Parathyroid adenoma (tissue), 2 donors: ENCODE data around the gene ERLEC1.

Experiments used
- H2AFZ ChIP-seq: fragments of 300-600 bp; sonication (generic); one replicate; pipeline ENCODE4 v1.7.0; 2017; ENCODE audit warnings: antibody characterized with exemption, mild to moderate bottlenecking
- H3K27ac ChIP-seq: fragments of 300-600 bp; sonication (generic); one replicate; pipeline ENCODE4 v1.7.0; 2017
- H3K27me3 ChIP-seq: fragments of 300-600 bp; sonication (generic); one replicate; pipeline ENCODE4 v1.7.0; 2017; ENCODE audit warnings: low read length; ENCODE audit not compliant: control insufficient read depth, insufficient read depth
- H3K36me3 ChIP-seq: fragments of 300-600 bp; sonication (generic); one replicate; pipeline ENCODE4 v1.7.0; 2017; ENCODE audit warnings: low read length; ENCODE audit not compliant: control insufficient read depth, insufficient read depth
- H3K4me1 ChIP-seq: fragments of 300-600 bp; sonication (generic); one replicate; pipeline ENCODE4 v1.7.0; 2017; ENCODE audit warnings: control low read depth
- H3K4me2 ChIP-seq: fragments of 300-600 bp; sonication (generic); one replicate; pipeline ENCODE4 v1.7.0; 2017; ENCODE audit warnings: low read length
- H3K4me3 ChIP-seq: fragments of 300-600 bp; sonication (generic); one replicate; pipeline ENCODE4 v1.7.0; 2017; ENCODE audit warnings: low read depth, low read length
- H3K79me2 ChIP-seq: fragments of 300-600 bp; sonication (generic); one replicate; pipeline ENCODE4 v1.7.0; 2017; ENCODE audit warnings: control low read depth
- H3K9ac ChIP-seq: fragments of 300-600 bp; sonication (generic); one replicate; pipeline ENCODE4 v1.7.0; 2017; ENCODE audit warnings: mild to moderate bottlenecking
- H3K9me3 ChIP-seq: fragments of 300-600 bp; sonication (generic); one replicate; pipeline ENCODE4 v1.7.0; 2017; ENCODE audit warnings: low read length; ENCODE audit not compliant: control insufficient read depth
- CTCF ChIP-seq: fragments of 300-600 bp; sonication (generic); IDR thresholded peaks from one replicate; pipeline ENCODE4 v1.7.0; 2017; ENCODE audit warnings: antibody characterized with exemption, mild to moderate bottlenecking
- donor health status: primary hyperparathyroidism.

The ERLEC1 gene

GRCh38 chr2:53826030-53826410 lies 39.2 kb downstream of the ERLEC1 start:
- H3K4me2 ChIP-seq, result no peak overlapping the region
- no peaks in the 10 kb centered on the region for H3K9me3 ChIP-seq
- H3K79me2 ChIP-seq, result no peaks in the 10 kb centered on the region
- H3K4me1 ChIP-seq, result no peaks in the 10 kb centered on the region
- H3K36me3 ChIP-seq, result no peaks in the 10 kb centered on the region
- TF ChIP-seq CTCF, result no peak
- no peak overlapping the region for H2AFZ ChIP-seq
- no peaks in the 10 kb centered on the region for H3K27me3 ChIP-seq
- no peak overlapping the region for H3K27ac ChIP-seq
- H3K9ac ChIP-seq, result no peak overlapping the region
- no peak overlapping the region for H3K4me3 ChIP-seq

GRCh38 chr2:53826587-53827397 lies 39.9 kb downstream of the ERLEC1 start:
- Histone ChIP-seq H3K9ac (no peak overlapping the region), H3K9me3 (no peaks in the 10 kb centered on the region), H3K4me2 (no peak overlapping the region), H3K4me1 (no peaks in the 10 kb centered on the region), H3K36me3 (no peaks in the 10 kb centered on the region), H3K4me3 (no peak overlapping the region), H3K79me2 (no peaks in the 10 kb centered on the region), H3K27ac (no peak overlapping the region), H2AFZ (no peak overlapping the region), H3K27me3 (no peaks in the 10 kb centered on the region)
- no peak for TF ChIP-seq CTCF

GRCh38 chr2:53827398-53828175 lies 40.7 kb downstream of the ERLEC1 start:
- H3K79me2 ChIP-seq, result no peaks in the 10 kb centered on the region
- no peaks in the 10 kb centered on the region for H3K9me3 ChIP-seq
- no peak overlapping the region for H3K4me3 ChIP-seq
- no peaks in the 10 kb centered on the region for H3K4me1 ChIP-seq
- H3K27me3 ChIP-seq, result no peaks in the 10 kb centered on the region
- H3K4me2 ChIP-seq, result no peak overlapping the region
- H3K27ac ChIP-seq, result no peak overlapping the region
- no peak overlapping the region for H3K9ac ChIP-seq
- no peak overlapping the region for H2AFZ ChIP-seq
- TF ChIP-seq CTCF, result no peak
- no peaks in the 10 kb centered on the region for H3K36me3 ChIP-seq

- Histone ChIP-seq H3K27me3 (no peaks in the 10 kb centered on the region), H3K9me3 (no peaks in the 10 kb centered on the region), H2AFZ (no peak overlapping the region), H3K27ac (no peak overlapping the region), H3K79me2 (no peaks in the 10 kb centered on the region), H3K4me2 (no peak overlapping the region), H3K4me3 (no peak overlapping the region), H3K4me1 (no peaks in the 10 kb centered on the region), H3K36me3 (no peaks in the 10 kb centered on the region), H3K9ac (no peak overlapping the region)
- no peak for TF ChIP-seq CTCF
Measured at GRCh38 chr2:53828331-53828730, 41.5 kb downstream of the ERLEC1 start.
